OCI-LY1 (cell line): ENCODE data around the gene HPCAL4.

Source experiments
- H2AFZ ChIP-seq: fragments of 200-600 bp; sonication (generic), shearing (Covaris generic); 2 replicates; pipeline ENCODE4 v1.6.0; 2014; ENCODE audit warnings: antibody characterized with exemption, mild to moderate bottlenecking, low read length
- H3F3A ChIP-seq: fragments of 200-600 bp; sonication (generic), shearing (Covaris generic); 2 replicates; pipeline ENCODE4 v1.6.0; 2014; ENCODE audit warnings: mild to moderate bottlenecking, antibody characterized with exemption, low read length, moderate library complexity; ENCODE audit not compliant: insufficient read depth
- H3K27ac ChIP-seq: fragments of 200-600 bp; sonication (generic); 2 replicates; pipeline ENCODE4 v1.5.1; 2014; ENCODE audit warnings: low read length, mixed run types, mild to moderate bottlenecking, low read depth; ENCODE audit not compliant: poor library complexity, severe bottlenecking
- H3K27me3 ChIP-seq: fragments of 200-600 bp; sonication (generic); 2 replicates; pipeline ENCODE4 v1.6.0; 2014; ENCODE audit warnings: antibody characterized with exemption, mild to moderate bottlenecking, low read length, moderate library complexity; ENCODE audit not compliant: insufficient read depth
- H3K36me3 ChIP-seq: fragments of 200-600 bp; sonication (generic); 2 replicates; pipeline ENCODE4 v1.6.1; 2014; ENCODE audit warnings: mild to moderate bottlenecking, antibody characterized with exemption, low read length, moderate library complexity, mixed read lengths; ENCODE audit not compliant: insufficient read depth
- H3K4me1 ChIP-seq: fragments of 200-600 bp; sonication (generic); 2 replicates; pipeline ENCODE4 v1.5.1; 2014; ENCODE audit warnings: mild to moderate bottlenecking, low read length, moderate library complexity; ENCODE audit not compliant: insufficient read depth, severe bottlenecking
- H3K4me2 ChIP-seq: fragments of 200-600 bp; sonication (generic), shearing (Covaris generic); 2 replicates; pipeline ENCODE4 v1.6.1; 2014; ENCODE audit warnings: low read length
- H3K4me3 ChIP-seq: fragments of 200-600 bp; sonication (generic); 2 replicates; pipeline ENCODE4 v1.5.1; 2014; ENCODE audit warnings: low read length, low read depth, mild to moderate bottlenecking, mixed read lengths; ENCODE audit not compliant: poor library complexity, severe bottlenecking
- H3K79me2 ChIP-seq: fragments of 200-600 bp; shearing (Covaris generic); 2 replicates; pipeline ENCODE4 v1.6.1; 2016; ENCODE audit warnings: mixed run types, low read length, mixed read lengths; ENCODE audit not compliant: insufficient read depth
- H3K9ac ChIP-seq: fragments of 200-600 bp; sonication (generic), shearing (Covaris generic); 2 replicates; pipeline ENCODE4 v1.6.1; 2014; ENCODE audit warnings: mild to moderate bottlenecking, low read length, mixed read lengths
- H3K9me2 ChIP-seq: fragments of 200-600 bp; sonication (generic), shearing (Covaris generic); 2 replicates; pipeline ENCODE4 v1.6.1; 2014; ENCODE audit warnings: low read depth, mild to moderate bottlenecking, low read length, mixed read lengths
- H3K9me3 ChIP-seq: fragments of 200-600 bp; shearing (Covaris generic); 2 replicates; pipeline ENCODE4 v1.6.1; 2014; ENCODE audit warnings: low read length, mixed read lengths
- H4K20me1 ChIP-seq: fragments of 200-600 bp; sonication (generic), shearing (Covaris generic); 2 replicates; pipeline ENCODE4 v1.6.0; 2016; ENCODE audit warnings: mild to moderate bottlenecking, low read length; ENCODE audit not compliant: insufficient read depth
- EZH2 ChIP-seq: fragments of 200-600 bp; sonication (generic), shearing (Covaris generic); IDR thresholded peaks from 2 replicates; pipeline ENCODE4 v1.8.0; 2017; ENCODE audit warnings: borderline replicate concordance, mixed run types, mild to moderate bottlenecking, antibody characterized with exemption, low read length, moderate library complexity, mixed read lengths
- TF ChIP-seq, protein P1 (sequence below): fragments of 200-600 bp; sonication (generic), shearing (Covaris generic); IDR thresholded peaks from 2 replicates; pipeline ENCODE4 v1.5.1; 2017; ENCODE audit warnings: mild to moderate bottlenecking, antibody characterized with exemption, low read length, moderate library complexity, mixed read lengths

HPCAL4 gene

DNA sequence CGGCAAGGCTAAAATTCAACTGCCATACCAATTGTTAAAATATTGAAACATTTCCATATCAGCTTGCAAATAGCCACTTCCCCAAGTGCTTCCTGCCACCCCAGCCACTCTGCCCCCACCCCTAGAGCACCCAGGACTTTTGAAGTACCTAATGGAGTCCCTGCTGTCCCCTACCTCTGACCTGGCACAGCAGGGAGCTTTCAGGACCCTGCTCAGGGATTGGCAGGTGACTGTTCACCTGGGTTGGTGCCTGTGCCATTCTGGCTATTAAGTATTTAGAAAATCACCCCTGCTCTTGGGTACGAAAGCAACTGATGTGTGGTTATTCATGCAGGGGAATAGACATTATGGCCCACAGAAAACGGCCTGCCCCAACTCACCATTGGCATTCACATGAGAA, 9.1 kb upstream of the HPCAL4 start:
- H3K4me2 ChIP-seq, result no peak overlapping the region

DNA sequence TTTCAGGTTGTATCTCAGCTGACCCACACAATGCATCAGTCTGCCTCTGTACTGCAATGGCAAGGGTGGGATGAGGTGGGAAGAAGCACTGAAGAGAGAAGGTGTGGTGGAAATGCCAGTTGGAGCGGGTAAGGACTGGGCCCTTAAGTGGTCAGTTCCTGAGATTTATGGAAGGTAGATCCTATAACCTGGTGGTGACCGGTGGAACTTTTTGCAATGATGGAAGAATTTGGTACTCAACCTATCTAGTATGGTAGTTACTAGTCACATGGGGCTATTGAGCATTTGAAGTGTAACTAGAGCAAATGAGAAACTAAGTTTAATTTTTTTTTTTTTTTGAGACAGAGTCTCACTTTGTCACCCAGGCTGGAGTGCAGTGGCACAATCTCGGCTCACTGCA, 8.2 kb upstream of the HPCAL4 start:
- H3K9ac ChIP-seq, result no peak overlapping the region
- no peaks in the 10 kb centered on the region for H3K4me1 ChIP-seq
- no peak overlapping the region for H3K27ac ChIP-seq
- H4K20me1 ChIP-seq, result no peaks in the 10 kb centered on the region
- H3K27me3 ChIP-seq, result no peaks in the 10 kb centered on the region
- no peaks in the 10 kb centered on the region for H3K9me3 ChIP-seq
- H3F3A ChIP-seq, result no peaks in the 10 kb centered on the region
- H3K79me2 ChIP-seq, result no peaks in the 10 kb centered on the region
- no peaks in the 10 kb centered on the region for H3K9me2 ChIP-seq
- H3K4me2 ChIP-seq, result no peak overlapping the region
- no peak overlapping the region for H2AFZ ChIP-seq
- no peaks in the 10 kb centered on the region for H3K36me3 ChIP-seq
- no peak overlapping the region for H3K4me3 ChIP-seq
- TF ChIP-seq EZH2, result no peak
- TF ChIP-seq, protein P1, sequence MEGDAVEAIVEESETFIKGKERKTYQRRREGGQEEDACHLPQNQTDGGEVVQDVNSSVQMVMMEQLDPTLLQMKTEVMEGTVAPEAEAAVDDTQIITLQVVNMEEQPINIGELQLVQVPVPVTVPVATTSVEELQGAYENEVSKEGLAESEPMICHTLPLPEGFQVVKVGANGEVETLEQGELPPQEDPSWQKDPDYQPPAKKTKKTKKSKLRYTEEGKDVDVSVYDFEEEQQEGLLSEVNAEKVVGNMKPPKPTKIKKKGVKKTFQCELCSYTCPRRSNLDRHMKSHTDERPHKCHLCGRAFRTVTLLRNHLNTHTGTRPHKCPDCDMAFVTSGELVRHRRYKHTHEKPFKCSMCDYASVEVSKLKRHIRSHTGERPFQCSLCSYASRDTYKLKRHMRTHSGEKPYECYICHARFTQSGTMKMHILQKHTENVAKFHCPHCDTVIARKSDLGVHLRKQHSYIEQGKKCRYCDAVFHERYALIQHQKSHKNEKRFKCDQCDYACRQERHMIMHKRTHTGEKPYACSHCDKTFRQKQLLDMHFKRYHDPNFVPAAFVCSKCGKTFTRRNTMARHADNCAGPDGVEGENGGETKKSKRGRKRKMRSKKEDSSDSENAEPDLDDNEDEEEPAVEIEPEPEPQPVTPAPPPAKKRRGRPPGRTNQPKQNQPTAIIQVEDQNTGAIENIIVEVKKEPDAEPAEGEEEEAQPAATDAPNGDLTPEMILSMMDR, result no peak

More for the DNA sequence above, 9.1 kb upstream of the HPCAL4 start:
- H3K4me1 ChIP-seq, result no peaks in the 10 kb centered on the region
- H3K27me3 ChIP-seq, result no peaks in the 10 kb centered on the region
- H4K20me1 ChIP-seq, result no peaks in the 10 kb centered on the region
- no peaks in the 10 kb centered on the region for H3F3A ChIP-seq
- H2AFZ ChIP-seq, result no peak overlapping the region
- no peak overlapping the region for H3K4me3 ChIP-seq
- no peaks in the 10 kb centered on the region for H3K79me2 ChIP-seq
- H3K27ac ChIP-seq, result no peak overlapping the region
- no peak for TF ChIP-seq EZH2
- TF ChIP-seq, protein P1, result no peak
- H3K9me2 ChIP-seq, result no peaks in the 10 kb centered on the region
- no peak overlapping the region for H3K9ac ChIP-seq
- no peaks in the 10 kb centered on the region for H3K9me3 ChIP-seq
- H3K36me3 ChIP-seq, result no peaks in the 10 kb centered on the region

DNA sequence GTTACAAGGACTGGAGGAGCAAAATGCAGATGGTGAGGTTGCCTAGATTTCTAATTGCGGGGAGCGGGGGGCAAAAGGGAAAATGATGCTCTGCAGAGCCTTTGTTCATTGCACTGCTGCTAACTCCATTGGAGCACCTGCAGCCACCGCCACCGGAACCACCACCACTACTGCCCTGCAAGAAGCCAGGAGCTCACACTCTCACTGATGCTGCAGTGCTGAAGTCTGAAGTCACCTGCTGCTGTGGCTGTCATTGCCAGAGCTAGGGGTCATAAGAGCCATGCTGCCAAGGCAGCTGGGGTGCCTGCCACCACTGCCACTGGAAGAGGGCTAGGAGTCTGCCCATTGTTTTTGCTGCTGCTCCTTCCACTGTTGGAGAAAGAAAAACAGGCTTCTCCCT, 7.3 kb upstream of the HPCAL4 start:
- no peaks in the 10 kb centered on the region for H3K4me1 ChIP-seq
- H3K4me3 ChIP-seq, result no peak overlapping the region
- H3K27ac ChIP-seq, result no peak overlapping the region
- H3F3A ChIP-seq, result no peaks in the 10 kb centered on the region
- H3K9me2 ChIP-seq, result no peaks in the 10 kb centered on the region
- H3K36me3 ChIP-seq, result no peaks in the 10 kb centered on the region
- no peak overlapping the region for H3K9ac ChIP-seq
- no peaks in the 10 kb centered on the region for H4K20me1 ChIP-seq
- H3K4me2 ChIP-seq, result no peak overlapping the region
- H3K79me2 ChIP-seq, result no peaks in the 10 kb centered on the region
- H2AFZ ChIP-seq, result no peak overlapping the region
- no peak for TF ChIP-seq EZH2
- TF ChIP-seq, protein P1, result no peak
- no peaks in the 10 kb centered on the region for H3K9me3 ChIP-seq
- no peaks in the 10 kb centered on the region for H3K27me3 ChIP-seq
